Measurements from ENCODE around the gene SLAMF8.

DNA sequence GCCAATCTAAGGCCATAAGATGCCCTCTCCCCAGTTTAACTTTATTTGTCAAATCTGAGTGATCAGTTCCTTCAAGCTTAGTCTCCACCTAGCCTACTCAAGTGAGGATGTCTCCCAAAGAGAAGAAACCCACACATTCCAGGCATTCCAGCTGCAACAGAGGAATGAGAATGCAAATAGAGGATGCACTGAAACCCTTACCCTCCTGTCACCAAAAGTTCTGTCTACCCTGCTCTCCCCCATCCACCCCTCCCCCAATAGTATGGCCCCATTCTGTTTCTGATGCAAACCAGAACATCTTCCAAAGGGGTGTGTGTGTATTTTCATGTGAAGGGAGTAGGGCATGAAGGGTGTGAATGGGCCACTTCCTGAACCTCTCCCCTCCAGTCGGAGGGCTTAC lies 42.9 kb upstream of the SLAMF8 start:
- TF ChIP-seq SUZ12 (IDR thresholded peaks at IDR 0.05; ENCODE audit: extremely low read depth, insufficient read depth, insufficient read length) (no peak), YY1 (IDR thresholded peaks at IDR 0.05; ENCODE audit: insufficient read depth, insufficient read length) (no peak), ZNF274 (IDR thresholded peaks at IDR 0.05; ENCODE audit: low read depth, low read length) (no peak)

All from NT2/D1 (cell line).